CD4-positive, alpha-beta T cell treated with Interleukin-1 beta for 1 hour (primary cell): ENCODE results near the gene CA6.
A peak's percentile ranks its signal among the peaks of the same experiment; 100 is the strongest.
"Not testable (repeated sequence)": the region's sequence is repeated elsewhere in the genome, so short reads cannot be mapped to it uniquely, and the experiment has no call there.

Experiments
- DNase-seq, 2 donors: peaks; one replicate each; pipeline ENCODE4 v3.0.0-alpha.2; 2020 to 2022

CA6 gene

DNA sequence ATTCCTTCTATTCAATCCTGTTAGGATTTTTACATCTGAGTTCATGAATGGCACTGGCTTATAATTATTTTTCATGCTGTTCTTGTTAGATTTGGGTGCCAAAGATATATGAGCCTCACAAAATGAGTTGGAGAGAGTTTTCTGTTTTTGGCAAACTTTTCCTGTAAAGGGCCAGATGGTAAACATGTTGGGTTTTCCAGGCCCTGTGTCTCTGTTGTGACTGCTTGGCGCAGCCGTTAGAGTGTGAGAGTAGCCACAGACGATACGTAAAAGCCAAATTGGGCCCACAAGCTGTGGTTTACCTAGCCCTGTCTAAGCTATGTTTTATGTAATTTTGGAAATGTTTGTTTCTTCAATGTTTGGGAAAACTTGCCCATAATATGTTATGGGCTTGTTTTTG lies 15.6 kb upstream of the CA6 start:
- no peak for DNase-seq

DNA sequence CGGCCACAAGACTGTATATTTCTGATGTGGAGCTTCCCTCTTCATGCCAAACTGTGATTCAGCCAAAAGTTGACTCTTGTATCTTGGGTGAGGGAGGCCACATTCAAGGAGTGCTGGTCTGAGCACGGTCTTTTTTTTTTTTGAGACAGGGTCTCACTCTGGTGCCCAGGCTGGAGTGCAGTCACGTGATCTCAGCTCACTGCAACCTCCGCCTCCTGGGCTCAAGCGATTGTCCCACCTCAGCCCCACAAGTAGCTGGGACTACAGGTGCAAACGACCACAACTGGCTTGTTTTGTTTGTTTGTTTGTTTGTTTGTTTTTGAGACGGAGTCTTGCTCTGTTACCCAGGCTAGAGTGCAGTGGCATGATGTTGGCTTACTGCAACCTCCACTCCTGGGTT lies 8.6 kb upstream of the CA6 start:
- DNase-seq: not testable (repeated sequence)

DNA sequence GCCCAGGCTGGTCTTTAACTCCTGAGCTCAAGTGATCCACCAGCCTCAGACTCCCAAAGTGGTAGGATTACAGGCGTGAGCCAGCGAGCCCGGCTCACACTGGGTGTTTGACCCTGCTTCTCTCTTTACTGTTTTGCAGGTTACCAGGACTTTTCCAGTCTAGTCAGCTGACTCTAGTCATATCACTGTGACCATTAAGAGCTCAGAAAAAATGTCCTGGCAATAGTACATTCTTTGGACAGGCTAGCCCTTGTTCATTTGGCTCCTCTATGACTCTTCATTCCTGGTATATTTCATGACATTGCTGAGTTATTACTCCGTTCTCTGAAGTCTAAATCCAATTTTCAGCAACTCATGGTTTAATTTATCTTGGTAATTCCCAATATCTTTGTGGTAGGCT lies 8.0 kb upstream of the CA6 start:
- DNase-seq: no peak

DNA sequence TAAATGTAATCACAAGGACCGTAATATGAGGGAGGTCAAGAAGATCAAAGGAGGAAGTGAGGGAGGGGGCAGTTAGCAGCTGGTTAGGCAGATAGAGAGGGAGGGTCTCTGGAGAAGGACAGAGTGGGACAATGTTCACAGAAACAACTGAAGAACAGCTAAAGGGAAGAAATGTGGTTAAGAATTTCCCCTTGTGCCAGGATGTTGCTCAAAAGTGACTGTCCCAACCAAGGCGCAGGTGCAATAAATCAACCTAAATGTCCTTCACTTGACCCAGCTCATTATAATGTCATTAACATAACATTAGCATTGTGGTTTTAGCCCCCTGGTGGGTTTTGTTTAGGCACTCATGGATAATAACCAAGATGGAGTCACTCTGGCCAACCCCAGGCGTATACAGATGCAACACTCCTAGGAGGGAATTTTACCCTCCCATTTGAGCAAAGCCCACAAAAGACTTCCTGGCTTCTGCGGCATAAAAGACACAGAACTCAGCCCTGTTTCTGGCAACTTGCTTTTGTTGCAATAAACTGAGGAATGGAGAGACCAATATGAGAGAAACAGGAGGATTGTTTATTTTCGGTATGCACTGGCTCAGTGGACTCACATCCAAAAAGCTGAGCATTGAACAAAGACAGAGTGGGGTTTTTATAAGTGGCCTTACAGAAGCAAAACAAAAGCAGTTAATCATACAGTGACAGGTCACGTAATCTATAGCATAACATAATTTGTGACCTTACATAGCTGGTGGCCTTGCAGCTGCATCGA lies 7.3 kb upstream of the CA6 start:
- no peak for DNase-seq

DNA sequence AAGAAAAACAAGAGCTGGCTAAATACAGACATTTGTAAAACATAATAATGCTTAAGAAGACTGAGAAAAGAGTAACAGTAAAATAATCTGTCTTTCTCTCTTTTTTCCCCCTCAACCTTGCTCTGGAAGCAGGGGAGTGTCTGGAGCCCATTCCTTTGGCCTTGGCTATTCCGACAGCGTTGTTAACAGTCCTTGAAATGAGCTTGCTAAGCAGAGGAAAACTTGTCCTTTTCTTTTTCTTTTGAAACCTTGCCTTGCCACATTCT lies 6.7 kb upstream of the CA6 start:
- no peak for DNase-seq

DNA sequence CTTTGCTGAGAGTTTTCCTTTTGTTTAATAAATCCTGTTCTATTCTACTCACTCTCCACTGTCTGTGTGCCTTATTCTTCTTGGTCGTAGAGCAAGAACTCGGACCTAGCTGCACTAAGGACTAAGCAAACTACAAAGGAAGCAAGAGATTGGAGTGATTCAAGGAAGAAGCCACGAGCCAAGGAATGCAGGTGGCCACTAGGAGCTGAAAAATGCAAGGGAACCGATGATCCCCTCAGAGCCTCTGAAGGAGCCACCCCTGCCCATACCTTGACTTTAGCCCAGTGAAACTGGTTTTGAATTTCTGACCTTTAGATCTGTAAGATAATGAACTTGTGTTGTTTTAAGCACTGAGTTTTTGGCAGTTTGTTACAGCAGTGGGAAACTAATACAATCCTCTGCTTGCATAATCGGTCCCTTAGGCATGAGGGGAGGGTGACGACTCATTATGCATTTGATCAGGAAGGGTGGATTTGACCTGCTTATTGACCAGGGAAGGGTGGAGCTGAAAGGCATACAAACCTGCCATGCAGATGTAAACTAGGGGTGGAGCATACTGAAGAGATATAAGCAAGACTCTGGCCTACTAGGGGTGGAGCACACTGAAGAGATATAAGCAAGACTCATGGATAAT lies 6.2 kb upstream of the CA6 start:
- DNase-seq: no peak

DNA sequence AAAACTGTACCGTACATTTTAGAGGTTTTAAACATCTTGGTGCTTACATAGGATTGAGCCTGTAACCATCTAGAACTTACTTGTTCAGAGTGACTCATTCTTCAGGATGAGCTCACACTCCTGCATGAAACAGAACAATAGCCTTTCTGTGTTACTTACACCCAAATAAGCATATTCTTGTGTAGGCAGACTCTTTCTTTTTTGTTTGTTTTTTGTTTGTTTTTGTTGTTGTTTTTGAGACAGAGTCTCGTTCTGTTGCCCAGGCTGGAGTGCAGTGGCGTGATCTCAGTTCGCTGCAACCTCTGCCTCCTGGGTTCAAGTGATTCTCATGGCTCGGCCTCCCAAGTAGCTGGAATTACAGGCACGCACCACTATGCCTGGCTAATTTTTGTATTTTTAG lies 3.8 kb upstream of the CA6 start:
- no peak for DNase-seq

DNA sequence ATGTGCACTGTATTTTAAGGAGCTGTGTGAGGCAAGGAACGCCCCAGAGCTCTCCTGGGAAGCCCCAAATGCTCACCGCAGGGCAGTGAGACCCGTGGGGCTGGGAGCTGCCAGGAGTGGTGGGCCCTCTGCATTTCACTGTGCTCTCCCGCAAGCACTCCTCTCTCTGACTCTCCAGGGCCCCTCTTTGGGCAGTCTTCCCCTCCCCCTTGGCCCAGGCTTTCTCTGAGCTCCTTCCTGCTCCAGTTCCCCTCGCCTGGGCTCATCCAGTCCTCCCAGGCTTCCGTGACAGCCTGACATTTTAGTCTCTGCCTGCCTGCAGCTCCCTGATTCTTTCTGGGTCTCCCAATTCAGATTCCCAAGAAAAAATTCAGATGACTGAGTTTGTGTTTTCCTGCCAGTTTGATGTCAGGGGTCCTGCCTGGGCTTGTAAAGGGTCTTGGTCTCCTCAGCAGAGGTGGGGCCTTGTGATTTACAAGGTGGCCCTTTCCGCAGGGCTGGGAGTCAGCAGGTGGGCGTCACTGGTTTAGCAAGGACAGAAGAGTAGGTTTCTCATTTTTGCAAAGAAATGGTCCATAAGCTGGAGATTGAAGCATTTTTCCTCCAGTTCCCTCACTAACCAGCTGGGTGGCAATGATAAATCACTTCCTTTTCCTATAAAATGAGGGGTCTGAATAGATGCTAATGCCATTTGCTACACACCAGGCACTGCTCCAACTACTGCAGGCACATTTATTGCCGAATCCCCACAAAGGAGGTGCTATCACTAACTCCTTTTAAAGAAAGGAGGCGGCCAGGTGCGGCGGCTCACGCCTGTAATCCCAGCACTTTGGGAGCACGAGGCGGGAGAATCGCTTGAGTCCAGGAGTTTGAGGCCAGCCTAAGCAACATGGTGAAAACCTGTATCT lies 1.9 kb upstream of the CA6 start:
- no peak for DNase-seq

DNA sequence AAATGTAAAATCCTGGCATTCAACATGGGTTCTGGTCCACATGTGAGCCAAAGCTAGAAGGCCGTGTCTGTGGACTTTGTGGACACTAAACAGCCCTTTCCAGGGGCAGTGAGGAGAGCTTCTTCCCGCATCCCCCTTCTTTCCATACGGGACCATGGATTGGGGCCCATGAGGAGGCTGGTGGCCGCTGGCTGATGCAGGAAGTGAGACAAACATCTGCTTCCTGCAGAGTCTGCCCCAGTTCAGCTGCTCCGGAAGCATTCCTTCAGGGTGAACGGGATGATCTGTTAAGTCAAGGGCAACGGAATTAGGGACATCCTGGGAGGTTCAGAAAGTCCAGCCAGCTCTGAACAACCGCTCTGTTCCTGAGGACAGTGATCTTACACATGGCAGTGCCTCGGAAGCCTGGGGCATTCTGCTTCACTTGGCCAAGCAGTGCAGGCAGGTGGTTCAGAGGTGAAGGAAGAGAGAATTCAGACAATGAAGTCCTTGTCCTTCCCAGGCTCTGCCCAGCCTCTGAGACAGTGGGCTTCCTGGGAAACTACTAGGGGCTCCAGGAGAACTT lies 1.5 kb downstream of the CA6 start:
- no peak for DNase-seq

DNA sequence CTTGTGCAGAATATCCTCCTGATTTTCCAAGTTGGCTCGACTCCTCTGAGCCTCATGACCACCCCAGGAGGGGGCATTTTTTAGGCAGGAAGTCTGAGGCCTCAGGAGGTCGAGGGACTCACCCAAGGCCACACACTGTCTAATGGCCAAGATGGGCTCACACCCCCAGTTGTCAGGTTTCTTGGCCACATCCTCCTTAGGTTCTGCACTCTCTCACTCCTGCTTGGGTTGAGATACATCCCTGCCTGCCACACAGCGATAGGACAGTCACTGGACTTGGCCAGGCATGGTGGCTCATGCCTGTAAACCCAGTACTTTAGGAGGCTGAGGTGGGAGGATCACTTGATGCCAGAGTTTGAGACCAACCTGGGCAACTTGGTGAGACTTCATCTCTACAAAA lies 4.6 kb downstream of the CA6 start:
- DNase-seq: no peak

DNA sequence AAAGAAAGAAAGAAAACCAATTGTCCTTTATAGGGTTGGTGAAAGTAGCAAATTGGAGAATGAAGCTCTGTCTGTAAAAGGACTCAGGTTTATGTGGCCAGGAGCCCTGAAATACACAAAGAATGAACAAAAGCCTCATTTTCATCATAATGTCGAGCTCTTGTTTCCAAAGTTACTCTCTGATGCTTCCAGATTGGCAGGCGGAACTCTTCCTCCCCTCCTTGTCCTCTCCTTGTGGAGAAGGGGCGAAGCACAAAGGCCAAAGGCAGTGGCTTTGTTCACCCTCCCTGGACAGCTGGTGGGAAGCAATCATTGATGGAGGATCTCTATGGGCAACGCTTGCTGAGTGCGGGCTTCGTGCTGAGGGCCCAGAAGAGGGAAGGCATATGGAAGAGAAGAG lies 5.6 kb downstream of the CA6 start:
- DNase-seq: no peak

DNA sequence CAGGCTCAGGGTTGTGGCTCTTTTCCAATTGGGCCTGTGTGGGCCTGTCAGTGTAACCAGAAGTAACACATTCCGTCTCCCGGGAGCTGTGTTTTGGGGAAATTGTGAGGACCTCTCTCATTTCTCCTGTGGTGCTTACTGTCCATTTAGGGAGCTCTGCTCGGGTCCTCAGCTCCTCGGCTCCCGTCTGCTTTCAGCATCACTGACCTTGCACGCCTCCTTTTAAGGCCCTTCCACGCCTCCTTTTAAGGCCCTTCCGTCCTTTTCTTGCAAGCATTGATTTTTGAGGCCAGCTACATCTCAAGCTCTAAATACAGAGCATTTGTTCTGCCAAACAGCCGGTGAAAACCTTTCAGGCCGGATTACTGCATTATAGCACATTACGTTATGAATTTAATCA lies 9.7 kb downstream of the CA6 start:
- no peak for DNase-seq

DNA sequence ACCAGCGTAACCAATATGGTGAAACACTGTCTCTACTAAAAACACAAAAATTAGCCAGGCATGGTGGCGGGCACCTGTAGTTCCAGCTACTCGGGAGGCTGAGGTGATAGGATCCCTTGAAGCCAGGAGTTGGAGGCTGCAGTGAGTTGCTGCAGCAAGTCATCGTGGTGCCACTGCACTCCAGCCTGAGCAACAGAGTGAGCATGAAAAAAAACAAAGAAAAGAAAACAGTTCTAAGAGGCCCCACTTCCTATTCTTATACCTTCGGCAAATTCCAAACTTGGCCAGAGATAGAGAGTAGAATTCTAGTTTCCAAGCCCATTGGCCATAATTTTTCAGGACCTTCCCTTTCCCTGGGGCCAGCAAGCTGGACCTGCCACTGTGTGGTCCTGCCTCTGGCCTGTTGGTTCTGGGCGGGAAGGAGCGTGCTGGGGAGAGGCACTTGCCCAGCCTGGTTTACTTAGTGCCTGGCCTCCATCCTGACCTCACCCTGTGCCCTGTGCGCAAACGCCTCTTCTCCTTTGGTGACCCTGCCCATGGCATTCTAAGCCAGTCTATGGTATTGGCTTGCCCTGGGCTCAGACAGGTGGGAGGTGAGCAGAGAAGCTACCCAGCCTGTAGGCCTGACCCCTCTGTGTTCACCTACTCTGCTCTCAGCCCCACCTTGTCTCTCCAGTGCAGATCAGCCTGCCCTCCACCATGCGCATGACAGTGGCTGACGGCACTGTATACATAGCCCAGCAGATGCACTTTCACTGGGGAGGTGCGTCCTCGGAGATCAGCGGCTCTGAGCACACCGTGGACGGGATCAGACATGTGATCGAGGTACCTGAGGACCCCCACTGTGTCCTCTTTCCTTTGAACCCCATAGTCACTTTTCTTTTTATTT lies 11.0 kb downstream of the CA6 start:
- DNase-seq: no peak

DNA sequence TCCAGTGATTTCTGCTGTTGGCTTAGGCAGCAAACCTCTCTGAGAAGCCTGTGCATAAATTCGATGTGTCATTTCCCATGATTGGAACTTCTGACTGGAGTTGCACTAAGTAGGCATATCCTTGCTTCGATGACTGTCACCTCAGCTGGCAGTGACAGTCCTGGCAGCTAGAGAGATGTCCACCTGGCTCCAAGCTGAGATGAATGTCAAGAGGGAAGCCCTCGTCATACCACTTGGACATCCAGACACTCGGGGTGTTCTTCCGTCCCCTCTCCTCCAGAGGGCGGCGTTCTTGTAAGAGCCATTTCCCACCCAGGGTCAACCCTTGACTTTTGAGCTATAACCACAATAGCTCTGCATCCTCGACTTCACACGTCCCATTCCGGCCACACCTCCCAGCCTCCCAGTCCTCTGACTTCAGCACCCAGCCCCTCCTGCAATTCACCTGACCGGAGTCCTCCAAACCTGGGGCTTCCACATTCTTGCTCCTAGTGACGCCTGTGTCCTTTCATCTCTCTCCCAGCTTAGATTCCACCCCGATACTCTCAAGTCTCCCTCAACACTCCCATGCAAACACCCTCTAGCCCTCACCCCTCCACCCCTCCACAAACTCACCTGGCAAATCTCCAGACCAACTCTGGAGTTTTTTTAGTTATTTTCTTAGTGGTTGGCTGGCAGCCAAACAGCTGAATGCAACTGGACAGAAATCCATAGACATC lies 17.3 kb downstream of the CA6 start:
- peak; percentile 40 to 48 for DNase-seq

DNA sequence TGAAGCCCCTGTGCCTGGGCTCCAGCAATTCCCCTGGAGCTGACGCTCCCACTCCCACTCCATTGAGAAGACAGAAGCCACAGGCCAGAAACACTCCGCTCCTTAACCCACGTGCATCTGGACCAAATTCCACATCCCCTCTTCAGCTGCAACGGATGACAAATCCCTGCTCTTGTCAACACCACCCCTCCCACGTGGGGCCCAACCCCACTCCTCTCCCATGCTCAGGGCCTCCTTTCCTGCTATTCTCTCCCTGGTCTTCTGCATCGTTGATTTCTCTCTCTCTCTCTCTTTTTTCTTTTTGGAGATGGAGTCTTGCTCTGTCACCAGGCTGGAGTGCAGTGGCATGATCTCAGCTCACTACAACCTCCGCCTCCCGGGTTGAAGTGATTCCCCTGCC lies 18.3 kb downstream of the CA6 start:
- DNase-seq: no peak

DNA sequence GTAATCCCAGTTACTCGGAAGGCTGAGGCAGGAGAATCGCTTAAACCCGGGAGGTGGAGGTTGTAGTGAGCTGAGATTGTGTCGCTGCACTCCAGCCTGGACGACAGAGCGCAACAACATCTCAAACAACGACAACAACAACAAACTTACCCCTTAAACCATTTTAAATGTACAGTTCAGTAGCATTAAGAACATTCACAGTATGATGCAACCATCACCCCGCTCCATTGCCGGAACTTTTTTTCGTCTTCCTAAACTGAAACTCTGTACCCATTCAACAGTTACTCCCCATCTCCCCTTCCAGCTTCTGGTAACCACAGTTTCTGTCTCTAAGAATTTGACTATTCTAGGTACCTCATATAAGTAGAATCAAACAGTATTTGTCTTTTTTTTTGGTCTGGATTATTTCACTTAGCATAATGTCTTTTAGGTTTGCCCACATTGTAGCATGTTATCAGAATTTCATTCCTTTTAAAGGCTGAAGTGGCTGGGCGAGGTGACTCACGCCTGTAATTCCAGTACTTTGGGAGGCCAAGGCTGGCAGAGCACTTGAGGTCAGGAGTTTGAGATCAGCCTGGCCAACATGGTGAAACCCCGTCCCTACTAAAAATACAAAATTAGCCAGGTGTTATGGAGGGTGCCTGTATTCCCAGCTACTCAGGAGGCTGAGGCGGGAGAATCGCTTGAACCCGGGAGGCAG lies 19.6 kb downstream of the CA6 start:
- no peak for DNase-seq

DNA sequence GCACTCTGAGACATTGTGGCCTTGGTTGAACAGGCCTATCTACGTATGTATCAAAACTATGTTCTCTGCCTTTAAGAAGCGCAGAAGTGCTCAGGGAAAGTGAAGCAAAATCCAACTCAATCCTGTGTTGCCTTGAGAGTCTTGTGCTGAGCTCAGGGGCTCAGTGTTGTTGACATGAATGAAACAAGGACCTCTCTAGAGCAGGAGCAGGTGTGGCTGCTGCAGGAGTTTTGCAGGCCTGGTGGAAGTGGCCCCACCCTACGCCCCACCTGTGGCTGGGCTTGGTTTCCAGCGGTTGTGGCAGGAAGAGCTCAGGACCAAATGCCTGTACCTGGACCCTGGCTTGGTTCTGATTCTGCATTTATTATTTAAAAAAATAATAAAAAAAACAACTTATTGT lies 20.9 kb downstream of the CA6 start:
- no peak for DNase-seq

DNA sequence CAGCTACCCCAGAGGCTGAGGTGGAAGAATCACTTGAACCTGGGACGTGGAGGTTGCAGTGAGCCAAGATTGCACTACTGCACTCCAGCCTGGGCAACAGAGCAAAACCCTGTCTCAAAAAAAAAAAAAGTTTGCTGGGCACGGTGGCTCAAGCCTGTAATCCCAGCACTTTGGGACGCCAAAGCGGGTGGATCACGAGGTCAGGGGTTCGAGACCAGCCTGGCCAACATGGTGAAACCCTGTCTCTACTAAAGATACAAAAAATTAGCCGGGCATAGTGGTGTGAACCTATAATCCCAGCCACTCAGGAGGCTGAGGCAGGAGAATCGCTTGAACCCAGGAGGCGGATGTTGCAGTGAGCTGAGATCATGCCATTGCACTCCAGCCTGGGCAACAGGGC lies 23.2 kb downstream of the CA6 start:
- DNase-seq: not testable (repeated sequence)

DNA sequence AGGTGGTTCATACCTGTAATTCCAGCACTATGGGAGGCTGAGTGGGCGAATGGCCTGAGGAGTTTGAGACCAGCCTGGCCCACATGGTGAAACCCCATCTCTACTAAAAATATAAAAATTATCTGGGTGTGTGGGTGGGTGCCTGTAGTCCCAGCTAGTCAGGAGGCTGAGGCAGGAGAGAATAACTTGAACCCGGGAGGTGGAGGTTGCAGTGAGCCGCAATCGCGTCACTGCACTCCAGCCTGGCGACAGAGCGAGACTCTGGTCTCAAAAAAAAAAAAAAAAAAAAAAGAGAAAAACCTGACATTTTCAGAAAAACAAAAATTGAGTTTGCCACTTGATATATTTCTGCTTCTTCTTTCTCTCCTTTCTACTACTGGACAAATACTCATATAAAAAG lies 24.3 kb downstream of the CA6 start:
- peak in 1 of 2 donors; percentile 51 for DNase-seq

DNA sequence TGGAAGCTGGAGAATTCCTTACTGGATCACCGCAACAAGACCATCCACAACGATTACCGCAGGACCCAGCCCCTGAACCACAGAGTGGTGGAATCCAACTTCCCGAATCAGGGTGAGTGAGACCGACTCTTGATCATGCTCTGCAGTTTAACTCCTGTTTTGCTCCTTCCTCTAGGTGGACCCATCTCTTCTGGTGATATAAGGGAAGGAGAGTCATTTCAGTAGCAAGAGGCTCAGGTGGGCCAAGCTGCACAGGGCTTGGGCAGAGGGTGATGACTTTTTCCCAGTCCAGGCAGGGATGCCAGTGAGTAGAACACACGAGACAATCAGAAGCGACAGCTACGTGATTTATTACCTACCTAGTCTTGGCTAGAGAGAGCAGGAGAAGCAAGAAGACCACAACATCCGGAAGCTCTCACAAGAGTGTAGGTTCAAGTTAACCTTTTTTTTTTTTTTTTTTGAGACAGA lies 25.2 kb downstream of the CA6 start:
- DNase-seq: peak; percentile 39 to 55

DNA sequence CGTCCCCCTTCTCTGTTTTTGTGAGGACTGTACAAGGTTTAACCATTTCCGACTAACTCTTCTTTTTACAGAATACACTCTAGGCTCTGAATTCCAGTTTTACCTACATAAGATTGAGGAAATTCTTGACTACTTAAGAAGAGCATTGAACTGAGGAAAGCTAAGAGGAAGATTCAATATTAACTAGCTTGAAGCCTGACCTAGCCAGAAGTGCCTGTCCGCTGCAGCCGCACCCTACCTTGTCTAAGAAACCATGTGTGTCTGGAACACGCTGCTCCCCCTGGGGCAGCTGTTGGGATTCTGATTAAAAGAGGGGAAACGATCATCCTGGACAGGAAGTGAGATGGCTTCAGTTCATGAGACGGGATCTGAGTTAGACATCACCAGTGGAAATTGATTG lies 28.9 kb downstream of the CA6 start:
- no peak for DNase-seq
